ENCODE data around the gene ABI2. TPM values are rescaled to one million over a fixed set of nuclear protein-coding genes. Genes with fewer than 3 reads are reported as not detected.

Gene ABI2
- total and polyA plus RNA-seq, 2 experiments from 2014 or later: 22.6 to 27.5 TPM

Other genes starting within 250 kb of the ABI2 start
- 22.0 and 26.5 TPM in 2 replicates for gene CYP20A1, start 89.4 kb upstream of the ABI2 start, total RNA-seq
- gene CYP20A1, start 89.4 kb upstream of the ABI2 start, polyA plus RNA-seq: 17.8 and 18.3 TPM in 2 replicates
- 14.6 and 22.1 TPM in 2 replicates for gene RAPH1, start 206.9 kb downstream of the ABI2 start, total RNA-seq
- gene RAPH1, start 206.9 kb downstream of the ABI2 start, polyA plus RNA-seq: 8.3 and 12.9 TPM in 2 replicates

Measured in hepatocyte (in vitro differentiated cells).